Urinary bladder (tissue), 4 donors: ENCODE results near the gene SLFN5. TPM values are rescaled to one million over a fixed set of nuclear protein-coding genes. Genes with fewer than 3 reads are reported as not detected.
"Not testable (repeated sequence)": the region's sequence is repeated elsewhere in the genome, so short reads cannot be mapped to it uniquely, and the experiment has no call there.

Source experiments
- DNase-seq: peaks from one replicate; pipeline ENCODE4 v3.0.0-alpha.2; 2015; ENCODE audit errors: extremely low spot score
- H3K27ac ChIP-seq: one replicate; pipeline ENCODE4 v1.5.1; 2013; ENCODE audit warnings: low read depth, mild to moderate bottlenecking, moderate library complexity
- H3K36me3 ChIP-seq: one replicate; pipeline ENCODE4 v1.6.1; 2013; ENCODE audit warnings: mild to moderate bottlenecking, moderate library complexity; ENCODE audit not compliant: insufficient read depth
- H3K4me1 ChIP-seq: one replicate; pipeline ENCODE4 v1.6.1; 2013; ENCODE audit warnings: mild to moderate bottlenecking, moderate library complexity; ENCODE audit not compliant: insufficient read depth
- H3K4me3 ChIP-seq: one replicate; pipeline ENCODE4 v1.5.1; 2013; ENCODE audit warnings: low read depth, low read length
- WGBS: extraction: QIAGEN DNeasy Blood & Tissue Kit; methylation state at CpG from one replicate; pipeline ENCODE4 v1.1.7; 2013; 5-methylcytosine and 5-hydroxymethylcytosine counted together
- polyA plus RNA-seq: library from polyadenylated mRNA; stranded (reverse); fragments of 200-250 nt; gene quantifications from one replicate; pipeline ENCODE4 v1.2.3, GENCODE V29; 2013
- total RNA-seq: library from RNA; depleted of rRNA; stranded (reverse); fragments of >200 nt; gene quantifications from one replicate; pipeline ENCODE4 v1.2.3, GENCODE V29; 2014
- donor health status: healthy with polysubstance abuse.
- donor health status: healthy.

The SLFN5 gene
- total and polyA plus RNA-seq, 2 donors, result 12.6 to 30.3 TPM

DNA sequence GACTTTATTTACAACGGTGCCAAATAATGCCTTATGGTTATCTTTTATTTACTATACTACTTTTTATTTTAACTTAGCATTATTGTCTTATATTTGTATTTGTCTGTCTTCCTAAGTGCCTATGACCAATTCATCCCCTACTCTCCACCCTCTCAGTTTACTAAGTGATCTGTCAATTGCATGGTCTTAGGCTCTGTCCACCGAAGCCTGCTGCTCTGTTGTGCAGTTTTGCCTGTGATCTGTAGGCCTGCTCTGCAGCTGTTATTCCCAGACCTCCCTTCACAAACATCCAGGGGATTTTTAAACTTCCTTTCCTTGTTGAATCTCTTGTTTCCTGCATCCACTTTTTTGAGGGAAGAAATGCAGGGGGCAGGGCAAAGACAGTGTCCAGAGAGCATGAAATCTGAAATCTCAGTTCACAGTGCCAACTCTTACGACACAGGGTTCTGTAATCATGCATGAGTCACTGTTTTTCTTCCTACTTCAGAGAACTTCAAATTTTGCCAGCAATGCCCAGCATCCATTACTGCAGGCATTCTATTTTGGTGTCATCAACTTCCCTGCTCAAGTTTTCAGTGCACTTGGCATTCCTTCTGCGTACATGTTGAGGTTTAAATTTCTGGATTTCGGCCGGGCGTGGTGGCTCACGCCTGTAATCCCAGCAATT lies 11.4 kb downstream of the SLFN5 start:
- Histone ChIP-seq H3K27ac (peak overlapping the region; percentile 13), H3K36me3 (peaks cover 2% of the 10 kb centered on the region), H3K4me1 (no peaks in the 10 kb centered on the region), H3K4me3 (no peak overlapping the region)
- 22% methylated on average over 8 of the region's 8 CpGs for WGBS
- peak; percentile 25 for DNase-seq

DNA sequence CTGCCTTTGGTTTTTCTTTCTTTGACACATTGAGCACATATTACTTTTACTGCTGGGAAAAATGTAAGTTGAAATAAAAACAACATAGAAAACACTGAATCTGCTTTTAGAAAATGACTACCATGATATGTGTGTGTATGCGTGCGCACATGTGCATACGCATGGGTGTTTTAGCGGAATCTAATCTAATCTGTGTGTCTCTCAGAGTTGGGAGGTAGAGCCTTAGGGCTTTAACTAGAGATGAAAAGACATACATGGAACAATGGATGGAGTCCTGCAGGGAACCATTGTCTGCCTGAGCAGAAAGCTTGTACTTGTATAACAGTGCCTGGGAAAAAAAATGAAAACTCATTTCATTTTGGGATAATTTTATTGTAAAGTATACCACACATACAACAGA lies 12.4 kb downstream of the SLFN5 start:
- DNase-seq, result no peak
- Histone ChIP-seq H3K4me1 (no peaks in the 10 kb centered on the region), H3K4me3 (no peak overlapping the region), H3K36me3 (peaks cover 2% of the 10 kb centered on the region), H3K27ac (no peak overlapping the region)
- 97% methylated on average over 4 of the region's 4 CpGs for WGBS

DNA sequence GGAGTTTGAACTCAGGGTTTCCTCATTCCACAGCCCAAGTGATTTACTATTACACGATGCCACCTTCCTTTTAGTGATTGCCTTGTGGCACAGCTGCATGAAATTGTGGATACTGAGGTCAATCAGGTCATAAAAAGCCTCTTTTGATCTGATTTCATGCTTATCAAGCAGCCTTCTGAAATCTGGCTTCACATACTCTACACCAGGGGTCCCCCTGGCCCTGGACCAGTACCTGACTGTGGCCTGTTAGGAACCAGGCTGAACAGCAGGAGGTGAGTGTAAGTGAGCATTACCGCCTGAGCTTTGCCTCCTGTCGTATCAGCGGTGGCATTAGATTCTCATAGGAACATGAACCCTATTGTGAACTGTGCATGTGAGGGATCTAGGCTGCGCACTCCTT lies 13.8 kb downstream of the SLFN5 start:
- peaks cover 2% of the 10 kb centered on the region for H3K36me3 ChIP-seq
- no peak overlapping the region for H3K27ac ChIP-seq
- H3K4me3 ChIP-seq, result no peak overlapping the region
- no peaks in the 10 kb centered on the region for H3K4me1 ChIP-seq
- no peak for DNase-seq
- WGBS, result 72% methylated on average over 5 of the region's 5 CpGs

DNA sequence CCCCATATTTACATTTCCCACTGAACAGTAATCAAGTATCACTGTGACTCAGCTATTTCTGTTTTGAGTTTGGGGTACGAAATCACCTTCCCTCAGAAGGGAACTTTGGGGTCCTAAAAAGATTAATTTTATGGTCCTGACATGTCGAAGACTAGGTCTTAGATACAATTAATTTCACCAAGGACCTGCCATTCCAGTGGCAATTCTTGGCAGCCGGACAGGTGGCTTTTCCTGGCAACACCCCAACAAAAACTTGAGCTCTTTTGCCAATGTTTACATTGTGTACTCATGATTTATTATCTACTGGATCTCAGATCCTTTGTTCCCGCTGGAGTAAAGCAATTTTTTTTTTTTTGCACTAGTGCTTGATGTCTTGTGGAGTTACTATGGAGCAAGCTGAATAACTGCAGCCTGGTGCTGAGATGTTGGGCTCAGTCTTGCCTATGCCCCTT lies 14.4 kb downstream of the SLFN5 start:
- Histone ChIP-seq H3K27ac (no peak overlapping the region), H3K4me3 (no peak overlapping the region), H3K4me1 (no peaks in the 10 kb centered on the region), H3K36me3 (peaks cover 2% of the 10 kb centered on the region)
- DNase-seq, result peak; percentile 40
- 19% methylated on average over 4 of the region's 4 CpGs for WGBS

DNA sequence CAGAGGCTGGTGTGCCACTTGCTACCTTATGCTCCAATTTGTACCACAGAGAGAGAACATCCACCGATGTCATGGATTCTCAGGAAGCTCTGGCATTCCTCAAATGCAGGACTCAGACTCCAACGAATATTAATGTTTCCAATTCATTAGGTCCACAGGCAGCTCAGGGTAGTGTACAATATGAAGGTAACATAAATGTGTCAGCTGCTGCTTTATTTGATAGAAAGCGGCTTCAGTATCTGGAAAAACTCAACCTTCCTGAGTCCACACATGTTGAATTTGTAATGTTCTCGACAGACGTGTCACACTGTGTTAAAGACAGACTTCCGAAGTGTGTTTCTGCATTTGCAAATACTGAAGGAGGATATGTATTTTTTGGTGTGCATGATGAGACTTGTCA lies 16.1 kb downstream of the SLFN5 start:
- 89% methylated on average over 6 of the region's 6 CpGs for WGBS
- DNase-seq, result no peak
- H3K27ac ChIP-seq, result no peak overlapping the region
- peaks cover 2% of the 10 kb centered on the region for H3K36me3 ChIP-seq
- H3K4me1 ChIP-seq, result no peaks in the 10 kb centered on the region
- H3K4me3 ChIP-seq, result no peak overlapping the region

DNA sequence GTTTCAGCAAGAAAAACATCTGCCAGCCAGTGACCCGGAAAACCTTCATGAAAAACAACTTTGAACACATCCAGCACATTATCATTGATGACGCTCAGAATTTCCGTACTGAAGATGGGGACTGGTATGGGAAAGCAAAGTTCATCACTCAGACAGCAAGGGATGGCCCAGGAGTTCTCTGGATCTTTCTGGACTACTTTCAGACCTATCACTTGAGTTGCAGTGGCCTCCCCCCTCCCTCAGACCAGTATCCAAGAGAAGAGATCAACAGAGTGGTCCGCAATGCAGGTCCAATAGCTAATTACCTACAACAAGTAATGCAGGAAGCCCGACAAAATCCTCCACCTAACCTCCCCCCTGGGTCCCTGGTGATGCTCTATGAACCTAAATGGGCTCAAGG lies 22.2 kb downstream of the SLFN5 start:
- Histone ChIP-seq H3K4me1 (no peaks in the 10 kb centered on the region), H3K4me3 (no peak overlapping the region), H3K36me3 (peaks cover 3% of the 10 kb centered on the region), H3K27ac (no peak overlapping the region)
- WGBS, result 95% methylated on average over 5 of the region's 5 CpGs
- no peak for DNase-seq

DNA sequence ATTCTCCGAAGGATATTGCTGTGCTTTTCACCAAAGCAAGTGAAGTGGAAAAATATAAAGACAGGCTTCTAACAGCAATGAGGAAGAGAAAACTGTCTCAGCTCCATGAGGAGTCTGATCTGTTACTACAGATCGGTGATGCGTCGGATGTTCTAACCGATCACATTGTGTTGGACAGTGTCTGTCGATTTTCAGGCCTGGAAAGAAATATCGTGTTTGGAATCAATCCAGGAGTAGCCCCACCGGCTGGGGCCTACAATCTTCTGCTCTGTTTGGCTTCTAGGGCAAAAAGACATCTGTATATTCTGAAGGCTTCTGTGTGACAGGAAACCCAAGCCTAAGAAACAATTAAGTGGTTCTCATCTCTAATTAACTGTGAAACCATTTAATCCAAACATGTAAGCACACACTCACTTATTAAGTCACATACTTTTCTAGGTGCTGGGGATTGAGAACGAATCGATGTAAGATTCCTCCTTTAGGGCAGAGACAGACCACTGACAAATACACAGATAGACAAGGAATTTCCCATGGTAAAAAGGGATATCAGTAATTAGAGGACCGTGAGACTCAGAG lies 22.8 kb downstream of the SLFN5 start:
- H3K4me3 ChIP-seq, result no peak overlapping the region
- no peak for DNase-seq
- H3K27ac ChIP-seq, result no peak overlapping the region
- no peaks in the 10 kb centered on the region for H3K4me1 ChIP-seq
- peaks cover 3% of the 10 kb centered on the region for H3K36me3 ChIP-seq
- WGBS, result 78% methylated on average over 11 of the region's 11 CpGs

DNA sequence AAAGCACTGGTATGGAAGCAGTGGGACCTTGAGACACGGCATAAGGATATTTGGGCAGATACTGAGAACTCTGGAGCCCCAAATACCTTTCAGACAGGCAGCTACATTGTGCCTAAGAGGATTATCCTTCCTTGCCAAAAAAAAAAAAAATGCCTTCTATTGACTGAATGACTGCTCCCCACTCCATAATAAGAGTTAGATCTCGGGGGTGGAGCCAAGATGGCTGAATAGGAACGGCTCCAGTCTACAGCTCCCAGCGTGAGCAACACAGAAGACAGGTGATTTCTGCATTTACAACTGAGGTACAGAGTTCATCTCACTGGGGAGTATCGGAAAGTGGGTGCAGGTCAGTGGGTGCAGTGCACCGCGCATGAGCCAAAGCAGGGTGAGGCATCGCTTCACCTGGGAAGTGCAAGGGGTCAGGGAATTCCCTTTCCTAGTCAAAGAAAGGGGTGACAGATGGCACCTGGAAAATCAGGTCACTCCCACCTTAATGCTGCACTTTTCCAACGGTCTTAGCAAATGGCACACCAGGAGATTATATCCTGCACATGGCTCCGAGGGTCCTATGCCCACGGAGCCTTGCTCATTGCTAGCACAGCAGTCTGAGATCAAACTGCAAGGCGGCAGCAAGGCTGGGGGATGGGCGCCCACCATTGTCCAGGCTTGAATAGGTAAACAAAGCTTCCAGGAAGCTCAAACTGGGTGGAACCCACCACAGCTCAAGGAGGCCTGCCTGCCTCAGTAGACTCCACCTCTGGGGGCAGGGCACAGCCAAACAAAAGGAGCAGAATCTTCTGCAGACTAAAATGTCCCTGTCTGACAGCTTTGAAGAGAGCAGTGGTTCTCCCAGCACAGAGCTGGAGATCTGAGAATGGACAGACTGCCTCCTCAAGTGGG lies 31.5 kb downstream of the SLFN5 start:
- not testable (repeated sequence) for H3K27ac ChIP-seq, H3K4me3 ChIP-seq, DNase-seq, H3K36me3 ChIP-seq, H3K4me1 ChIP-seq
- WGBS, result 77% methylated on average over 13 of the region's 13 CpGs

DNA sequence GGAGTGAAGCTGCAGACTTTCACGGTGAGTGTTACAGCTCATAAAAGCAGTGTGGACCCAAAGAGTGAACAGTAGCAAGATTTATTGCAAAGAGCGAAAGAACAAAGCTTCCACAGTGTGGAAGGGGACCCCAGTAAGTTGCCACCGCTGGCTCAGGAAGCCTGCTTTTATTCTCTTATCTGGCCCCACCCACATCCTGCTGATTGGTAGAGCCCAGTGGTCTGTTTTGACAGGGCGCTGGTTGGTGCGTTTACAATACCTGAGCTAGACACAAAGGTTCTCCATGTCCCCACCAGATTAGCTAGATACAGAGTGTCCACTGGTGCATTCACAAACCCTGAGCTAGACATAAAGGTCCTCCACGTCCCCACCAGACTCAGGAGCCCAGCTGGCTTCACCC lies 35.6 kb downstream of the SLFN5 start:
- WGBS, result 78% methylated on average over 6 of the region's 6 CpGs
- not testable (repeated sequence) for H3K27ac ChIP-seq, H3K4me1 ChIP-seq, H3K36me3 ChIP-seq, H3K4me3 ChIP-seq, DNase-seq

DNA sequence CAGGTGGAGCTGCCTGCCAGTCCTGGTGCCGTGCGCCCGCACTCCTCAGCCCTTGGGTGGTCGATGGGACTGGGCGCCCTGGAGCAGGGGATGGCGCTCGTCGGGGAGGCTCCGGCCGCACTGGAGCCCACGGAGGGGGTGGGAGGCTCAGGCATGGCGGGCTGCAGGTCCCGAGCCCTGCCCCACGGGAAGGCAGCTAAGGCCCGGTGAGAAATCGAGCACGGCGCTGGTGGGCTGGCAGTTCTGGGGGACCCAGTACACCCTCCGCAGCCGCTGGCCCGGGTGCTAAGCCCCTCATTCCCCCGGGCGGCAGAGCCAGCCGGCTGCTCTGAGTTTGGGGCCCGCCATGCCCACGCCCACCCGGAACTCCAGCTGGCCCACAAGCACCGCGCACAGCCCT lies 36.0 kb downstream of the SLFN5 start:
- not testable (repeated sequence) for H3K4me1 ChIP-seq, DNase-seq, H3K27ac ChIP-seq, H3K36me3 ChIP-seq, H3K4me3 ChIP-seq
- 97% methylated on average over 29 of the region's 29 CpGs for WGBS

DNA sequence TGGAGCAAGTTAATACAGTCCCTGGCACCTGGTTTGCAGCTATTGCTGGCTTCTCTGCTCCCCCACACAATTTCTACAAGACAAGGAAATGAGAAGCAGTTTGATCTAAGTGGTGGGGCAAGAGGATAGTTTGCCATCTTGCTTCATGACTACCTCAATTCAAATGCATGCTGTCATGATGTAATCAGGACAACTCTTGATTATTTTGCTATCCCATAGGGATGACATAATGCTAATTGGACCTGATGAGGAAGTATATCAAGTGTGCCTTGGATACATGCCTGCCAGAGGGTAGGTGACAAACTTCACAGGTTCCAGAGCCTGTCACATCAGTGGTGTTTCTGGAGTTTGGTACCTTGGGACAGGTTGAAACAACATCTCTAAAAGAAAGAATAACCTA lies 40.9 kb downstream of the SLFN5 start:
- Histone ChIP-seq H3K4me1 (no peaks in the 10 kb centered on the region), H3K4me3 (no peak overlapping the region), H3K27ac (no peak overlapping the region), H3K36me3 (no peaks in the 10 kb centered on the region)
- DNase-seq, result no peak

DNA sequence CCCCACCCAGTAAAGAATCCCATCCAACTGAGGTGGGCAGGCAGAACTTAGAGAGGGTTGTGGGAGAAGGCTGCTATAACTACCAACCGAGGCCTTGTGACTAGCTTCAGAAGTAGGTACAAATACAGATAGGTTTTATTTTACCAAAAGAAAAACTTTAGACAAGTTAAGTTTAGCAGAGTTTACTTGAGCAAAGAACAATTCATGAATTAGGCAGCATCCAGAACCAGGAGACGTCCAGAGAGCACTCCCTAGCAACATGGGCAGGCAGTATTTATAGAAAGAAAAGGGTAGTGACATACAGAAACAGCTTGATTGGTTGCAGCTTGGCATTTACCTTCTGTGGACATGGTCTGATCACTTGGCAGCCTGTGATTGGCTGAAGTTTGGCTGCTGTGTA lies 42.1 kb downstream of the SLFN5 start:
- WGBS, result 78% methylated on average over 2 of the region's 2 CpGs
- H3K27ac ChIP-seq, result no peak overlapping the region
- H3K4me3 ChIP-seq, result no peak overlapping the region
- DNase-seq, result no peak
- no peaks in the 10 kb centered on the region for H3K4me1 ChIP-seq
- H3K36me3 ChIP-seq, result no peaks in the 10 kb centered on the region

DNA sequence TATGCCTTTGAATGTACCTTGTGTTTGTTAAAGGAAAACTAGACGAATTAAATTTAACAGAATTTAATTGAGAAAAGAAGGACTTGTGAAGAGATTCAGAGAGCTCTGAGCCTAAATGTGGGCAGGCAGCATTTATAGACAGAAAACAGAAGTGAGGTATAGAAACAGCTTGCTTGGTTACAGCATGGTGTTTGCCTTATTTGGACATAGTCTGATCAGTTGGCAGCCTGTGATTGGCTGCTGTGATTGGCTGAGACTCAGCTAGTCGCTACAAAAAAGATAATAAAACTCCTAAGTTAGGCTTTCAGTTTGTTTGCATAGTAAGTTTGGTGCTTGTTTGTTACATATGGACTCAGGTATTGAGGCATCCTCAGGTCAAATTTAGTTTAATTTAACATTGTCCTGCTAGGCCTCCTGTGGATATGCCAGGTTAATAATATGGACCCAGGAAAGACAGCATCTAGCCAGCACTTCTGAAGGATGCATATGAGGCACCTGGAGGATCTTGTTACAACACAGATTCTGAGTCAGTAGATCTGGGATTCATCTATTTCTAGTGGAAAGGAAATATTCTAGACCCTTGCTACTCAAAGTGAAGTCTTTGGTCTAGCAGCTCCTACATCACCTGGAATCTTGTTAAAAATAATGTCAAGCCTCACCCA lies 43.4 kb downstream of the SLFN5 start:
- no peak for DNase-seq
- Histone ChIP-seq H3K4me3 (no peak overlapping the region), H3K36me3 (no peaks in the 10 kb centered on the region), H3K4me1 (no peaks in the 10 kb centered on the region), H3K27ac (no peak overlapping the region)
- WGBS, result 47% methylated on average over 2 of the region's 2 CpGs
